SK-N-SH (cell line): ENCODE results near the gene AGAP1. TPM values are rescaled to one million over a fixed set of nuclear protein-coding genes. Genes with fewer than 3 reads are reported as not detected.

Experiments
- CTCF ChIA-PET: fragments of 300-600, 350-600 bp; formaldehyde crosslinking; extraction: SDS; loops from one replicate; lab custom pipeline; 2021; lab: Yijun Ruan, JAX
- POLR2A ChIA-PET: fragments of 350-600 bp; sonication (Branson Sonifier 250); formaldehyde crosslinking; extraction: SDS; loops from one replicate; lab custom pipeline; 2020; ENCODE audit warnings: antibody characterized with exemption, inconsistent platforms; lab: Yijun Ruan, JAX
- DNase-seq: peaks from one replicate; pipeline ENCODE4 v3.0.0; 2012
- H2AFZ ChIP-seq: fragments of 200-600 bp; sonication (generic); 2 replicates; pipeline ENCODE4 v1.8.1; 2016; ENCODE audit warnings: antibody characterized with exemption, mild to moderate bottlenecking, low read depth
- H3F3A ChIP-seq: fragments of 200-600 bp; sonication (generic); replicated peaks from 2 replicates; pipeline ENCODE3; 2016; ENCODE audit warnings: antibody characterized with exemption, mild to moderate bottlenecking; ENCODE audit not compliant: insufficient read depth
- H3K27ac ChIP-seq, 2 experiments: fragments of 200-500 bp in 1 of 2; fragments of 200-600 bp in 1 of 2; sonication (Bioruptor generic) in 1 of 2; sonication (generic), shearing (Covaris generic) in 1 of 2; 2 replicates each; pipeline versions ENCODE4 v1.5.1 to v1.6.1; 2014 to 2016; ENCODE audit warnings: low read depth in 2 of 2, inconsistent platforms in 1 of 2, low read length in 1 of 2, mild to moderate bottlenecking in 1 of 2, mixed read lengths in 1 of 2
- H3K27me3 ChIP-seq: fragments of 200-600 bp; sonication (generic), shearing (Covaris generic); 2 replicates; pipeline ENCODE4 v1.6.1; 2016; ENCODE audit warnings: mixed run types; ENCODE audit not compliant: insufficient read depth
- H3K36me3 ChIP-seq, 2 experiments: fragments of 200-500 bp in 1 of 2; fragments of 200-600 bp in 1 of 2; sonication (Bioruptor generic) in 1 of 2; sonication (generic) in 1 of 2; replicated peaks in 1 of 2; 2 replicates each; pipeline versions ENCODE3 to v1.5.1; 2014 to 2016; ENCODE audit warnings: low read length in 1 of 2, mild to moderate bottlenecking in 1 of 2; ENCODE audit not compliant: insufficient read depth in 2 of 2, control insufficient read depth in 1 of 2
- H3K4me1 ChIP-seq, 2 experiments: fragments of 200-500 bp in 1 of 2; fragments of 200-600 bp in 1 of 2; sonication (Bioruptor generic) in 1 of 2; sonication (generic), shearing (Covaris generic) in 1 of 2; 2 replicates each; pipeline versions ENCODE4 v1.5.1 to v1.6.1; 2014 to 2016; ENCODE audit warnings: low read depth in 1 of 2, low read length in 1 of 2, mixed run types in 1 of 2; ENCODE audit not compliant: insufficient read depth in 2 of 2, control insufficient read depth in 1 of 2
- H3K4me2 ChIP-seq: fragments of 200-600 bp; sonication (generic), shearing (Covaris generic); 2 replicates; pipeline ENCODE4 v1.6.1; 2017; ENCODE audit warnings: mixed run types
- H3K4me3 ChIP-seq, 2 experiments: fragments of 200-500 bp in 1 of 2; fragments of 200-600 bp in 1 of 2; sonication (Bioruptor generic) in 1 of 2; sonication (generic), shearing (Covaris generic) in 1 of 2; 2 replicates each; pipeline versions ENCODE4 v1.5.1 to v1.8.1; 2014 to 2016; ENCODE audit warnings: low read depth in 2 of 2, inconsistent platforms in 1 of 2, low read length in 1 of 2, mild to moderate bottlenecking in 1 of 2, mixed read lengths in 1 of 2, moderate library complexity in 1 of 2
- H3K79me2 ChIP-seq: fragments of 200-600 bp; sonication (generic); 2 replicates; pipeline ENCODE4 v1.8.1; 2017; ENCODE audit warnings: mild to moderate bottlenecking; ENCODE audit not compliant: insufficient read depth
- H3K9ac ChIP-seq: fragments of 200-600 bp; sonication (generic); 2 replicates; pipeline ENCODE4 v1.6.1; 2017; ENCODE audit warnings: mixed run types
- H3K9me2 ChIP-seq: fragments of 200-600 bp; sonication (generic); 2 replicates; pipeline ENCODE4 v1.6.1; 2017; ENCODE audit warnings: mixed run types
- H3K9me3 ChIP-seq: fragments of 200-600 bp; sonication (generic); 2 replicates; pipeline ENCODE4 v1.6.1; 2017; ENCODE audit warnings: mixed run types, mild to moderate bottlenecking, moderate library complexity
- H4K20me1 ChIP-seq: fragments of 200-600 bp; sonication (generic); 2 replicates; pipeline ENCODE4 v1.6.1; 2017; ENCODE audit warnings: mild to moderate bottlenecking, mixed run types; ENCODE audit not compliant: insufficient read depth
- CHD2 ChIP-seq: fragments of 150-350 bp; IDR thresholded peaks from 2 replicates; pipeline ENCODE4 v1.6.1; 2018; ENCODE audit warnings: low read length; ENCODE audit not compliant: partially characterized antibody
- ELF1 ChIP-seq: IDR thresholded peaks from 2 replicates; pipeline ENCODE4 v1.4.0; 2012
- FOSL2 ChIP-seq: IDR thresholded peaks from 2 replicates; pipeline ENCODE4 v1.4.0; 2012; ENCODE audit warnings: low read depth, mild to moderate bottlenecking, moderate library complexity, borderline replicate concordance
- FOXJ3 ChIP-seq: sonication (generic); formaldehyde crosslinking; IDR thresholded peaks from 2 replicates; pipeline ENCODE4 v1.5.1; 2020; ENCODE audit warnings: mild to moderate bottlenecking, missing genetic modification reagents
- FOXM1 ChIP-seq: IDR thresholded peaks from 2 replicates; pipeline ENCODE4 v1.4.0; 2012; ENCODE audit warnings: low read depth, mild to moderate bottlenecking
- MEF2A ChIP-seq: IDR thresholded peaks from 2 replicates; pipeline ENCODE4 v1.4.0; 2012; ENCODE audit warnings: low read depth, borderline replicate concordance
- MXI1 ChIP-seq: IDR thresholded peaks from 2 replicates; pipeline ENCODE4 v1.6.1; 2012; ENCODE audit warnings: mild to moderate bottlenecking, low read depth, low read length, improper control_type of control experiment
- NFIC ChIP-seq: IDR thresholded peaks from 2 replicates; pipeline ENCODE4 v1.4.0; 2012; ENCODE audit warnings: borderline replicate concordance
- NRF1 ChIP-seq: IDR thresholded peaks from 2 replicates; pipeline ENCODE4 v1.6.1; 2012; ENCODE audit warnings: low read depth, mild to moderate bottlenecking, low read length
- PBX3 ChIP-seq: IDR thresholded peaks from 2 replicates; pipeline ENCODE4; 2012
- RCOR1 ChIP-seq: fragments of 150-350 bp; IDR thresholded peaks from 2 replicates; pipeline ENCODE4 v1.6.1; 2017; ENCODE audit warnings: antibody characterized with exemption, low read length
- RFX5 ChIP-seq: IDR thresholded peaks from 2 replicates; pipeline ENCODE4 v1.6.1; 2012; ENCODE audit warnings: mild to moderate bottlenecking, improper control_type of control experiment, low read length
- SIN3A ChIP-seq: IDR thresholded peaks from 2 replicates; pipeline ENCODE4 v1.6.1; 2012; ENCODE audit warnings: low read depth, mild to moderate bottlenecking, low read length, moderate library complexity, borderline replicate concordance
- SMC3 ChIP-seq: IDR thresholded peaks from 2 replicates; pipeline ENCODE4 v1.6.1; 2012; ENCODE audit warnings: low read depth, low read length, improper control_type of control experiment
- TEAD4 ChIP-seq: IDR thresholded peaks from 2 replicates; pipeline ENCODE4 v1.4.0; 2012; ENCODE audit warnings: mild to moderate bottlenecking, borderline replicate concordance; ENCODE audit not compliant: insufficient read depth
- USF2 ChIP-seq: fragments of 150-350 bp; IDR thresholded peaks from 2 replicates; pipeline ENCODE4 v1.6.1; 2017; ENCODE audit warnings: antibody characterized with exemption, low read length, low read depth, borderline replicate concordance
- ZBTB33 ChIP-seq: IDR thresholded peaks from 2 replicates; pipeline ENCODE4 v1.4.0; 2012; ENCODE audit warnings: low read depth, borderline replicate concordance
- WGBS: methylation state at CpG from one replicate; pipeline ENCODE4 v1.1.6; 2017; ENCODE audit warnings: low lambda C conversion rate; 5-methylcytosine and 5-hydroxymethylcytosine counted together
- polyA plus RNA-seq, 3 experiments: library from polyadenylated mRNA; depleted of rRNA; stranded (reverse); fragments of >200 nt; gene quantifications; 2 replicates each; pipeline ENCODE4 v1.2.3, GENCODE V29; 2012
- TF ChIP-seq, protein P1 (sequence below): fragments of 200-600 bp; sonication (generic); IDR thresholded peaks from 2 replicates; pipeline ENCODE4 v1.6.1; 2017; ENCODE audit warnings: antibody characterized with exemption, mild to moderate bottlenecking, moderate library complexity
- TF ChIP-seq, protein P2 (sequence below): fragments of 150-350 bp; IDR thresholded peaks from 2 replicates; pipeline ENCODE4 v1.6.1; 2016; ENCODE audit warnings: mild to moderate bottlenecking, low read depth, low read length

Gene AGAP1
- polyA plus RNA-seq, 1 of the 3 experiments (the other 2 are of a cell fraction), result 8.8 TPM

GRCh38 chr2:235868645-235869044 is 374.8 kb downstream of the AGAP1 start:
- no peaks in the 10 kb centered on the region for H3F3A ChIP-seq
- no peak overlapping the region for H3K4me3 ChIP-seq
- TF ChIP-seq ELF1, result no peak
- no peak for TF ChIP-seq FOXJ3 (CRISPR knock-in tag)
- no peak for TF ChIP-seq ZBTB33
- no peak for TF ChIP-seq MEF2A
- TF ChIP-seq NFIC, result no peak
- no peak for TF ChIP-seq SIN3A
- TF ChIP-seq, protein P1, sequence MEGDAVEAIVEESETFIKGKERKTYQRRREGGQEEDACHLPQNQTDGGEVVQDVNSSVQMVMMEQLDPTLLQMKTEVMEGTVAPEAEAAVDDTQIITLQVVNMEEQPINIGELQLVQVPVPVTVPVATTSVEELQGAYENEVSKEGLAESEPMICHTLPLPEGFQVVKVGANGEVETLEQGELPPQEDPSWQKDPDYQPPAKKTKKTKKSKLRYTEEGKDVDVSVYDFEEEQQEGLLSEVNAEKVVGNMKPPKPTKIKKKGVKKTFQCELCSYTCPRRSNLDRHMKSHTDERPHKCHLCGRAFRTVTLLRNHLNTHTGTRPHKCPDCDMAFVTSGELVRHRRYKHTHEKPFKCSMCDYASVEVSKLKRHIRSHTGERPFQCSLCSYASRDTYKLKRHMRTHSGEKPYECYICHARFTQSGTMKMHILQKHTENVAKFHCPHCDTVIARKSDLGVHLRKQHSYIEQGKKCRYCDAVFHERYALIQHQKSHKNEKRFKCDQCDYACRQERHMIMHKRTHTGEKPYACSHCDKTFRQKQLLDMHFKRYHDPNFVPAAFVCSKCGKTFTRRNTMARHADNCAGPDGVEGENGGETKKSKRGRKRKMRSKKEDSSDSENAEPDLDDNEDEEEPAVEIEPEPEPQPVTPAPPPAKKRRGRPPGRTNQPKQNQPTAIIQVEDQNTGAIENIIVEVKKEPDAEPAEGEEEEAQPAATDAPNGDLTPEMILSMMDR, result no peak
- TF ChIP-seq, protein P2, sequence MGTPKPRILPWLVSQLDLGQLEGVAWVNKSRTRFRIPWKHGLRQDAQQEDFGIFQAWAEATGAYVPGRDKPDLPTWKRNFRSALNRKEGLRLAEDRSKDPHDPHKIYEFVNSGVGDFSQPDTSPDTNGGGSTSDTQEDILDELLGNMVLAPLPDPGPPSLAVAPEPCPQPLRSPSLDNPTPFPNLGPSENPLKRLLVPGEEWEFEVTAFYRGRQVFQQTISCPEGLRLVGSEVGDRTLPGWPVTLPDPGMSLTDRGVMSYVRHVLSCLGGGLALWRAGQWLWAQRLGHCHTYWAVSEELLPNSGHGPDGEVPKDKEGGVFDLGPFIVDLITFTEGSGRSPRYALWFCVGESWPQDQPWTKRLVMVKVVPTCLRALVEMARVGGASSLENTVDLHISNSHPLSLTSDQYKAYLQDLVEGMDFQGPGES, result no peak
- H4K20me1 ChIP-seq, result no peaks in the 10 kb centered on the region
- ChIA-PET POLR2A (no interaction called here), CTCF (interaction anchor here (1.1 kb wide), 1 partner anchor 309 kb away, joined by 3 read pairs; no protein-coding TSS in a partner anchor)
- no peak for DNase-seq
- H3K9me3 ChIP-seq, result no peaks in the 10 kb centered on the region
- H3K4me2 ChIP-seq, result no peak overlapping the region
- WGBS, result 97% methylated on average over 2 of the region's 2 CpGs
- no peaks in the 10 kb centered on the region for H3K9me2 ChIP-seq
- H3K36me3 ChIP-seq, result no peaks in the 10 kb centered on the region
- no peak overlapping the region for H3K27ac ChIP-seq
- no peak overlapping the region for H2AFZ ChIP-seq
- no peaks in the 10 kb centered on the region for H3K4me1 ChIP-seq
- no peaks in the 10 kb centered on the region for H3K27me3 ChIP-seq
- no peak overlapping the region for H3K9ac ChIP-seq
- H3K79me2 ChIP-seq, result no peaks in the 10 kb centered on the region

GRCh38 chr2:235870515-235870914 is 376.7 kb downstream of the AGAP1 start:
- Histone ChIP-seq H3K4me1 (no peaks in the 10 kb centered on the region), H3K79me2 (no peaks in the 10 kb centered on the region), H4K20me1 (no peaks in the 10 kb centered on the region), H3K9ac (no peak overlapping the region), H3K4me2 (no peak overlapping the region), H3F3A (no peaks in the 10 kb centered on the region), H3K9me2 (no peaks in the 10 kb centered on the region), H3K27me3 (no peaks in the 10 kb centered on the region), H2AFZ (no peak overlapping the region), H3K36me3 (no peaks in the 10 kb centered on the region), H3K9me3 (no peaks in the 10 kb centered on the region), H3K27ac (no peak overlapping the region), H3K4me3 (no peak overlapping the region)
- WGBS, result 93% methylated on average over 1 of the region's 1 CpG
- ChIA-PET POLR2A (no interaction called here), CTCF (no interaction called here)
- TF ChIP-seq RCOR1 (no peak), ELF1 (no peak), FOSL2 (no peak), USF2 (no peak), NRF1 (no peak), RFX5 (no peak), CHD2 (no peak), TEAD4 (no peak), FOXJ3 (CRISPR knock-in tag) (no peak), PBX3 (no peak), SMC3 (no peak), FOXM1 (no peak), MXI1 (no peak)
- TF ChIP-seq, protein P2, result no peak
- DNase-seq, result no peak
